Keratinocyte (primary cell): ENCODE measurements around the gene RIT2.

ENCODE experiments used
- EZH2 ChIP-seq: IDR thresholded peaks from one replicate; pipeline ENCODE4 v1.6.1; 2012; ENCODE audit warnings: inconsistent platforms, mild to moderate bottlenecking, low read length, moderate library complexity
- TF ChIP-seq, protein P1 (sequence below), 3 experiments: IDR thresholded peaks in 1 of 3; conservative IDR thresholded peaks in 1 of 3; optimal IDR thresholded peaks in 1 of 3; 2 replicates in 2 of 3; 3 replicates in 1 of 3; pipeline versions ENCODE3 to v1.5.1; 2011; ENCODE audit warnings: low read length in 3 of 3, mild to moderate bottlenecking in 3 of 3, moderate library complexity in 2 of 3, control low read depth in 1 of 3, inconsistent platforms in 1 of 3; ENCODE audit not compliant: insufficient read depth in 2 of 3; ENCODE audit errors: extremely low read depth in 1 of 3

- TF ChIP-seq, protein P1, sequence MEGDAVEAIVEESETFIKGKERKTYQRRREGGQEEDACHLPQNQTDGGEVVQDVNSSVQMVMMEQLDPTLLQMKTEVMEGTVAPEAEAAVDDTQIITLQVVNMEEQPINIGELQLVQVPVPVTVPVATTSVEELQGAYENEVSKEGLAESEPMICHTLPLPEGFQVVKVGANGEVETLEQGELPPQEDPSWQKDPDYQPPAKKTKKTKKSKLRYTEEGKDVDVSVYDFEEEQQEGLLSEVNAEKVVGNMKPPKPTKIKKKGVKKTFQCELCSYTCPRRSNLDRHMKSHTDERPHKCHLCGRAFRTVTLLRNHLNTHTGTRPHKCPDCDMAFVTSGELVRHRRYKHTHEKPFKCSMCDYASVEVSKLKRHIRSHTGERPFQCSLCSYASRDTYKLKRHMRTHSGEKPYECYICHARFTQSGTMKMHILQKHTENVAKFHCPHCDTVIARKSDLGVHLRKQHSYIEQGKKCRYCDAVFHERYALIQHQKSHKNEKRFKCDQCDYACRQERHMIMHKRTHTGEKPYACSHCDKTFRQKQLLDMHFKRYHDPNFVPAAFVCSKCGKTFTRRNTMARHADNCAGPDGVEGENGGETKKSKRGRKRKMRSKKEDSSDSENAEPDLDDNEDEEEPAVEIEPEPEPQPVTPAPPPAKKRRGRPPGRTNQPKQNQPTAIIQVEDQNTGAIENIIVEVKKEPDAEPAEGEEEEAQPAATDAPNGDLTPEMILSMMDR (optimal IDR thresholded peaks at IDR 0.05 in 1 of 3, IDR thresholded peaks at IDR 0.05 in 1 of 3, conservative IDR thresholded peaks at IDR 0.05 in 1 of 3; ENCODE audit: extremely low read depth in 1 of 3, insufficient read depth in 2 of 3, low read length in 3 of 3) = no peak
- TF ChIP-seq EZH2 = no peak
Measured at GRCh38 chr18:42752916-42753315, 362.6 kb downstream of the RIT2 start.
